ENCODE results near the gene EGLN3.

- no peak for TF ChIP-seq CTCF (IDR thresholded peaks at IDR 0.05; ENCODE audit: low read depth, low read length)
- no peak for TF ChIP-seq EZH2phosphoT487 (IDR thresholded peaks at IDR 0.05; ENCODE audit: low read depth)
Measured at GRCh38 chr14:34000396-34000795, 49.5 kb upstream of the EGLN3 start.
